IMR-90 (cell line): ENCODE data around the gene TNKS1BP1.

Source experiments
- CHD1 ChIP-seq: IDR thresholded peaks from 2 replicates; pipeline ENCODE4 v1.6.1; 2012; ENCODE audit warnings: low read depth, low read length, improper control_type of control experiment
- CTCF ChIP-seq: conservative IDR thresholded peaks from 2 replicates; pipeline ENCODE4 v1.5.1; 2012; ENCODE audit warnings: mild to moderate bottlenecking, low read depth, low read length, improper control_type of control experiment
- NFE2L2 ChIP-seq: fragments of 150-350 bp; IDR thresholded peaks from 2 replicates; pipeline ENCODE4 v1.6.1; 2016; ENCODE audit warnings: low read depth, mild to moderate bottlenecking, low read length
- POLR2A ChIP-seq: IDR thresholded peaks from 2 replicates; pipeline ENCODE4 v1.6.1; 2012; ENCODE audit warnings: mild to moderate bottlenecking, low read depth, low read length
- RAD21 ChIP-seq: IDR thresholded peaks from 2 replicates; pipeline ENCODE4 v1.6.1; 2012; ENCODE audit warnings: low read length, improper control_type of control experiment
- RFX5 ChIP-seq: IDR thresholded peaks from 2 replicates; pipeline ENCODE4 v1.8.0; 2012; ENCODE audit warnings: low read depth, mild to moderate bottlenecking, low read length, moderate library complexity
- TF ChIP-seq, protein P1 (sequence below): fragments of 150-350 bp; IDR thresholded peaks from 2 replicates; pipeline ENCODE4 v1.6.1; 2017; ENCODE audit warnings: mild to moderate bottlenecking, antibody characterized with exemption, low read length, low read depth

- TF ChIP-seq CTCF (no peak), POLR2A (no peak), RAD21 (no peak), RFX5 (no peak), NFE2L2 (no peak), CHD1 (no peak)
- TF ChIP-seq, protein P1, sequence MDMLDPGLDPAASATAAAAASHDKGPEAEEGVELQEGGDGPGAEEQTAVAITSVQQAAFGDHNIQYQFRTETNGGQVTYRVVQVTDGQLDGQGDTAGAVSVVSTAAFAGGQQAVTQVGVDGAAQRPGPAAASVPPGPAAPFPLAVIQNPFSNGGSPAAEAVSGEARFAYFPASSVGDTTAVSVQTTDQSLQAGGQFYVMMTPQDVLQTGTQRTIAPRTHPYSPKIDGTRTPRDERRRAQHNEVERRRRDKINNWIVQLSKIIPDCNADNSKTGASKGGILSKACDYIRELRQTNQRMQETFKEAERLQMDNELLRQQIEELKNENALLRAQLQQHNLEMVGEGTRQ = no peak
These were observed 10.2 kb upstream of the TNKS1BP1 start for GRCh38 chr11:57335023-57335342.
